GM12872 (cell line): ENCODE data around the gene LRCH1.

Experiments used
- TF ChIP-seq, protein P1 (sequence below): IDR thresholded peaks from 3 replicates; pipeline ENCODE4 v1.5.1; 2011; ENCODE audit warnings: low read depth, mild to moderate bottlenecking, low read length, moderate library complexity; ENCODE audit not compliant: insufficient read depth

Gene LRCH1

GRCh38 chr13:46748300-46748699 is 195.3 kb downstream of the LRCH1 start:
- TF ChIP-seq, protein P1, sequence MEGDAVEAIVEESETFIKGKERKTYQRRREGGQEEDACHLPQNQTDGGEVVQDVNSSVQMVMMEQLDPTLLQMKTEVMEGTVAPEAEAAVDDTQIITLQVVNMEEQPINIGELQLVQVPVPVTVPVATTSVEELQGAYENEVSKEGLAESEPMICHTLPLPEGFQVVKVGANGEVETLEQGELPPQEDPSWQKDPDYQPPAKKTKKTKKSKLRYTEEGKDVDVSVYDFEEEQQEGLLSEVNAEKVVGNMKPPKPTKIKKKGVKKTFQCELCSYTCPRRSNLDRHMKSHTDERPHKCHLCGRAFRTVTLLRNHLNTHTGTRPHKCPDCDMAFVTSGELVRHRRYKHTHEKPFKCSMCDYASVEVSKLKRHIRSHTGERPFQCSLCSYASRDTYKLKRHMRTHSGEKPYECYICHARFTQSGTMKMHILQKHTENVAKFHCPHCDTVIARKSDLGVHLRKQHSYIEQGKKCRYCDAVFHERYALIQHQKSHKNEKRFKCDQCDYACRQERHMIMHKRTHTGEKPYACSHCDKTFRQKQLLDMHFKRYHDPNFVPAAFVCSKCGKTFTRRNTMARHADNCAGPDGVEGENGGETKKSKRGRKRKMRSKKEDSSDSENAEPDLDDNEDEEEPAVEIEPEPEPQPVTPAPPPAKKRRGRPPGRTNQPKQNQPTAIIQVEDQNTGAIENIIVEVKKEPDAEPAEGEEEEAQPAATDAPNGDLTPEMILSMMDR, result no peak

GRCh38 chr13:46749951-46750350 is 197.0 kb downstream of the LRCH1 start:
- TF ChIP-seq, protein P1, result no peak

GRCh38 chr13:46751811-46752635 is 199.1 kb downstream of the LRCH1 start:
- TF ChIP-seq, protein P1, result peak; percentile 51; the same call in 2 of the 3 replicates

DNA sequence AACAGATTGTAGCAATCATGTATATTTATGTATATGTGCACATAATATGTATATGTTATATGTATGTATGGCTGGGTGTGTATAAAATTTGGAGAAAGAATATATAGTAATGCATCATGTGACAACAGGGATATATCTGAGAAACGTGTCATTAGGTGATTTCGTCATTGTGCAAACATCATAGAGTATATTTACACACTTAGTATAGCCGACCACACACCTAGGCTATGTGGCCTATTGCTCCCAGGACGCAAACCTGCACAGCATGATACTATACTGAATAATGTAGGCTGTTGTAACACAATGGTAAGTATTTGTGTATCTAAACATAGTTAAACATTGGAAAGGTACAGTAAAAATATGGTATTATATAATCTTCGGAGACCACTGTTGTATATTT is 200.2 kb downstream of the LRCH1 start:
- TF ChIP-seq, protein P1, result no peak

GRCh38 chr13:46753917-46754316 is 200.9 kb downstream of the LRCH1 start:
- TF ChIP-seq, protein P1, result no peak

- TF ChIP-seq, protein P1, result no peak
Measured at GRCh38 chr13:46754812-46755211, 201.8 kb downstream of the LRCH1 start.

DNA sequence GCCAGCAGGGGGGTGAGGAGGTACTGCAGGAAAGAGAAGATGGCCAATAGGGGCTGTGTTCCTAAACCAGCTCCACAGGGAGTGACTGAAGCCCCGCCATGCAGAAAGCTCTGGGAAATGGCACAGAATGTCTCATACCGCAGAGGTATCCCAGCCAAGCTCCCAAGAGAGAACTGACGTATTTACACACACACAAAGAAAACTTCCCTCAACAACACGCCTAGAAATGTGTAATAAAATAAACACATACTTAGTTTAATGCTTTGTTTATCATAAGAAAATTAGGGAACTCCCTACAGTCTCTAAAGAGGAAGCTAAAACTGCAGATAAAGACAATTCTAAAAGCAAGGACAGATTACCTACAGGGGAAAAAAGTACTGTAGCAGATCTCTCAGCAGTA is 204.0 kb downstream of the LRCH1 start:
- TF ChIP-seq, protein P1, result no peak
